SKM-1 (cell line): ENCODE measurements around the gene SEMA6D.
"Not testable (repeated sequence)": the region's sequence is repeated elsewhere in the genome, so short reads cannot be mapped to it uniquely, and the experiment has no call there.

Experiments
- DNase-seq: peaks from one replicate; lab custom pipeline; 2025; ENCODE audit not compliant: unreplicated experiment; lab: John Stamatoyannopoulos, UW

SEMA6D gene

GRCh38 chr15:47718497-47719437, 1.5 kb downstream of the SEMA6D start:
- DNase-seq = no peak

GRCh38 chr15:47719730-47720129, 2.4 kb downstream of the SEMA6D start:
- DNase-seq = no peak

- no peak for DNase-seq
Observed at GRCh38 chr15:47720555-47720954, 3.2 kb downstream of the SEMA6D start.

- no peak for DNase-seq
Observed at GRCh38 chr15:47721676-47722075, 4.4 kb downstream of the SEMA6D start.

GRCh38 chr15:47724346-47724745, 7.0 kb downstream of the SEMA6D start:
- DNase-seq = no peak

- DNase-seq = no peak
Observed at GRCh38 chr15:47725051-47725450, 7.7 kb downstream of the SEMA6D start.

GRCh38 chr15:47725906-47726305, 8.6 kb downstream of the SEMA6D start:
- no peak for DNase-seq

- no peak for DNase-seq
Observed at GRCh38 chr15:47726399-47726823, 9.1 kb downstream of the SEMA6D start.

- no peak for DNase-seq
Observed at GRCh38 chr15:47727137-47727536, 9.8 kb downstream of the SEMA6D start.

GRCh38 chr15:47727676-47728075, 10.4 kb downstream of the SEMA6D start:
- DNase-seq = no peak

- DNase-seq = no peak
Observed at GRCh38 chr15:47728426-47728825, 11.1 kb downstream of the SEMA6D start.

- no peak for DNase-seq
Observed at GRCh38 chr15:47728886-47729285, 11.6 kb downstream of the SEMA6D start.

GRCh38 chr15:47731230-47731629, 13.9 kb downstream of the SEMA6D start:
- no peak for DNase-seq

GRCh38 chr15:47732248-47732647, 14.9 kb downstream of the SEMA6D start:
- DNase-seq = no peak

- DNase-seq = no peak
Observed at GRCh38 chr15:47733085-47733484, 15.8 kb downstream of the SEMA6D start.

- DNase-seq = no peak
Observed at GRCh38 chr15:47736143-47736786, 19.0 kb downstream of the SEMA6D start.

- DNase-seq = no peak
Observed at GRCh38 chr15:47737477-47737876, 20.2 kb downstream of the SEMA6D start.

GRCh38 chr15:47738144-47738825, 21.0 kb downstream of the SEMA6D start:
- DNase-seq = not testable (repeated sequence)

GRCh38 chr15:47741082-47741481, 23.8 kb downstream of the SEMA6D start:
- no peak for DNase-seq

GRCh38 chr15:47741907-47742306, 24.6 kb downstream of the SEMA6D start:
- no peak for DNase-seq

GRCh38 chr15:47742334-47742733, 25.0 kb downstream of the SEMA6D start:
- DNase-seq = no peak

- DNase-seq = no peak
Observed at GRCh38 chr15:47742742-47743141, 25.4 kb downstream of the SEMA6D start.
